Stimulated activated CD4-positive, alpha-beta T cell treated with anti-CD3 and anti-CD28 coated beads, Interleukin-15, amount 100 ng/mL, for 48 hours (primary cell): ENCODE measurements around the gene CLIP1.

Source experiments
- DNase-seq, 2 donors: peaks; one replicate each; pipeline ENCODE4 v3.0.0-alpha.2; 2020; ENCODE audit warnings: low read depth in 2 of 2

CLIP1 gene

GRCh38 chr12:122356192-122356635 is 66.3 kb downstream of the CLIP1 start:
- DNase-seq: peak; percentile 12 to 36

GRCh38 chr12:122355706-122356105 is 66.8 kb downstream of the CLIP1 start:
- DNase-seq: no peak

- DNase-seq: no peak
Observed at GRCh38 chr12:122354958-122355641, 67.4 kb downstream of the CLIP1 start.

- DNase-seq: no peak
Observed at GRCh38 chr12:122352394-122352793, 70.1 kb downstream of the CLIP1 start.

- no peak for DNase-seq
Observed at GRCh38 chr12:122350141-122350848, 72.2 kb downstream of the CLIP1 start.

GRCh38 chr12:122349078-122349477 is 73.4 kb downstream of the CLIP1 start:
- no peak for DNase-seq

GRCh38 chr12:122348505-122348904 is 74.0 kb downstream of the CLIP1 start:
- no peak for DNase-seq

GRCh38 chr12:122346054-122346453 is 76.4 kb downstream of the CLIP1 start:
- DNase-seq: no peak

GRCh38 chr12:122345042-122345441 is 77.4 kb downstream of the CLIP1 start:
- DNase-seq: no peak

- DNase-seq: peak; percentile 25 to 28
Observed at GRCh38 chr12:122336015-122336946, 86.2 kb downstream of the CLIP1 start.

- no peak for DNase-seq
Observed at GRCh38 chr12:122333142-122334087, 89.1 kb downstream of the CLIP1 start.

GRCh38 chr12:122327494-122328385 is 94.7 kb downstream of the CLIP1 start:
- DNase-seq: no peak

GRCh38 chr12:122327014-122327413 is 95.5 kb downstream of the CLIP1 start:
- no peak for DNase-seq

- DNase-seq: no peak
Observed at GRCh38 chr12:122326586-122326985, 95.9 kb downstream of the CLIP1 start.

GRCh38 chr12:122323311-122324019 is 99.0 kb downstream of the CLIP1 start:
- DNase-seq: no peak

- no peak for DNase-seq
Observed at GRCh38 chr12:122322501-122322900, 100.0 kb downstream of the CLIP1 start.

GRCh38 chr12:122318607-122319605 is 103.6 kb downstream of the CLIP1 start:
- no peak for DNase-seq

GRCh38 chr12:122312926-122313325 is 109.5 kb downstream of the CLIP1 start:
- no peak for DNase-seq
